ENCODE measurements around the gene TIGAR. TPM values are rescaled to one million over a fixed set of nuclear protein-coding genes. Genes with fewer than 3 reads are reported as not detected.

The TIGAR gene
- total RNA-seq, result 10 to 100 TPM; 11.8 to 12.8 TPM

DNA sequence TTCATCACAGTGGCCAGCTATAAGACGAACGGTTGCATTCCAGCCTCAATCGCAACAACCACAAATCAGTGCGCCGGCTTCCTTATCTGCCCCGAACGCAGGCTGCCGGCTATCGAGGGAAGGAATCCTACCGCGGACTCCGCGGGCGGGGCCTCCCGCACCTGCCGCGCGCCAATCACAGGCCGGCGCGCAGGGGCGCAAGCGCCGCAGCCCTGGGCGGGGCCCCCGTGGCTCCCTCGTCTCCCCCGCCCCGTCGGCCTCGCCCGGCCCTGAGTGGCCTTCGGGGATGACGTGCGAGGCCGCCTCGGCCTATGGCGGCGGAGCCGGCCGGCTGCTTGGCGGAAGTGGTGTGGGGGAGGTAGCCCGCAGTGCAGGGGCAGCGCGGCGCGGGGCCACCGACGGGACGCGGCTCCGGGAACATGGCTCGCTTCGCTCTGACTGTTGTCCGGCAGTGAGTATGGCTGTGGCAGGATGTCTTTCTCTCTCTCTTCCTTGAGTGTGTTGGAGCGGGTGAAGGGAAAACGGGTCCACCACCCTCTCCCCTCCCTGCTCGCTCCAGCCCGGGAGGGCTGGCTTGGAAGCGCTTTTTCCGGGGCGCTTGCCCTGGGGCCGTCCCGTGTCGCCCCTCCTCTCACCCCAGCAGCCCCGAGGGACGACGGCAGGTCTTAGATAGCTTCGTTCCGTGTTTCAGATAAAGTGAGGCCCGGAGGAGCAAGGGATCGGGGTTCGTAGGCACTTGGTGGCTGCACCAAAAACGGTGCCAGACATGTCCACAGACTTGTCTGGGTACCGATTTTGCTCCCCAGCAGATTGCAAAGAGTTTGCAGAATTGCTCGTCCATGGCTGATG is at the start of gene TIGAR:
TSS of gene TIGAR (plus strand) at position 361 of the 849 bp plus-strand sequence. CDS start at position 420, 59 bp downstream.
- H3K4me3 Mint-ChIP-seq, result peak within 1 kb of the TSS; percentile 85
- peaks cover 14% of the 10 kb centered on the region for H3K36me3 Mint-ChIP-seq (ENCODE audit: low read depth)
- H3K27ac Mint-ChIP-seq, result peak within 1 kb of the TSS; percentile 85
- CTCF ChIA-PET, result interaction anchor here (1.4 to 1.8 kb wide), 2 partner anchors 9 to 16 kb away, joined by 3 to 4 read pairs; no protein-coding TSS in a partner anchor
- DNase-seq, result peak; percentile 93
- peaks cover 42% of the 10 kb centered on the region for H3K4me1 Mint-ChIP-seq
- H3K9me3 Mint-ChIP-seq, result no peaks in the 10 kb centered on the region
- H3K27me3 Mint-ChIP-seq, result no peaks in the 10 kb centered on the region
- POLR2A ChIA-PET, result interaction anchor here (1.2 to 2.5 kb wide), 4 partner anchors 10 to 424 kb away, joined by 3 to 9 read pairs (median 6); no protein-coding TSS in a partner anchor

DNA sequence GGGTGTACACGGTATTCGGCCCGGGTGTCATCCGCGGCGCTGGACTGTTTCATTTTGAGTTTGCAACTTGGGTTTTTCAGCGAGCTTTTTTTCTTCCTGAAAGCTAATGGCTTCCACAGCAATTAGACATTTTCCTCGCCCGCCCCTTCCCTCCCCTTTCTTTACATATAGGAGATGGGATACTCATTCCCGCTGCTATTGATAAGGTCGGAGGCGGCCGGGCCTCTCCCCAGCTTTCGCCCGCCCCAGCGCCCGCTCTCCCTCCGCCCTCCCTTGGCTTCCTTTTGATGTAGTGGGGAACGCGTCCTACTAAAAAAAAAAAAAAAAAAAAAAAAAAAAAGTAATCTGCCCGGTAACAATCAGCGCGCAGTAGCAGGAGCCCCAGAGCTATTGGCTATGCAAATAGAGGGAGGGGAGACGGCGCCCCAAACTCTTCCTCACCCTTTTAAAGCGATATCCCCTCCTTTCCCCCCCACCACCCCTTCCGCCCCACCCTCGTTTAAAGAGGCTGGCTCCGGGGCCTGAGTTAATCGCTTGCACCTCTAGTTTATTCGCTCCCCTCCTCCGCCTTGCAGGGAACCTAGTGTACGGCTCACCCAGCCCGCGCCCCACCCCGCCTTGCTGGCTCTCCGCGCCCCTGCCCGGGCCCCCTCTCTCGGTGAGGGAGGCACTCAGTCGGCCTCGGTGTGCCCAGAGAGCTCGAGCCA is 49.1 kb upstream of the TIGAR start:
- CTCF ChIA-PET, result interaction anchor here (0.7 to 13.5 kb wide), 12 partner anchors 54 to 389 kb away, joined by 3 to 190 read pairs (median 4); no protein-coding TSS in a partner anchor
- Mint-ChIP-seq H3K9me3 (no peaks in the 10 kb centered on the region), H3K36me3 (ENCODE audit: low read depth) (peaks cover 37% of the 10 kb centered on the region)

DNA sequence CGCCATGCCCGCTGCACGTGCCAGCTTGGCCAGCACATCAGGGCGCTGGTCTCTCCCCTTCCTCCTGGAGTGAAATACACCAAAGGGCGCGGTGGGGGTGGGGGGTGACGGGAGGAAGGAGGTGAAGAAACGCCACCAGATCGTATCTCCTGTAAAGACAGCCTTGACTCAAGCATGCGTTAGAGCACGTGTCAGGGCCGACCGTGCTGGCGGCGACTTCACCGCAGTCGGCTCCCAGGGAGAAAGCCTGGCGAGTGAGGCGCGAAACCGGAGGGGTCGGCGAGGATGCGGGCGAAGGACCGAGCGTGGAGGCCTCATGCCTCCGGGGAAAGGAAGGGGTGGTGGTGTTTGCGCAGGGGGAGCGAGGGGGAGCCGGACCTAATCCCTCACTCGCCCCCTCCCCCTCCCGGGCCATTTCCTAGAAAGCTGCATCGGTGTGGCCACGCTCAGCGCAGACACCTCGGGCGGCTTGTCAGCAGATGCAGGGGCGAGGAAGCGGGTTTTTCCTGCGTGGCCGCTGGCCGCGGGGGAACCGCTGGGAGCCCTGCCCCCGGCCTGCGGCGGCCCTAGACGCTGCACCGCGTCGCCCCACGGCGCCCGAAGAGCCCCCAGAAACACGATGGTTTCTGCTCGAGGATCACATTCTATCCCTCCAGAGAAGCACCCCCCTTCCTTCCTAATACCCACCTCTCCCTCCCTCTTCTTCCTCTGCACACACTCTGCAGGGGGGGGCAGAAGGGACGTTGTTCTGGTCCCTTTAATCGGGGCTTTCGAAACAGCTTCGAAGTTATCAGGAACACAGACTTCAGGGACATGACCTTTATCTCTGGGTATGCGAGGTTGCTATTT is 48.4 kb upstream of the TIGAR start:
- H3K27ac Mint-ChIP-seq, result peak overlapping the region; percentile 100
- CTCF ChIA-PET, result interaction anchor here (0.6 to 13.5 kb wide), 13 partner anchors 55 to 390 kb away, joined by 3 to 190 read pairs (median 4); no protein-coding TSS in a partner anchor
- DNase-seq, result peak; percentile 88
- H3K27me3 Mint-ChIP-seq, result peaks cover 10% of the 10 kb centered on the region
- POLR2A ChIA-PET, result interaction anchor here (0.9 to 22.7 kb wide), 30 partner anchors 10 to 404 kb away, joined by 3 to 422 read pairs (median 6); partner anchors contain the start of gene PARP11
- H3K4me3 Mint-ChIP-seq, result peak overlapping the region; percentile 97
- H3K36me3 Mint-ChIP-seq (ENCODE audit: low read depth), result peaks cover 44% of the 10 kb centered on the region
- H3K9me3 Mint-ChIP-seq, result no peaks in the 10 kb centered on the region
- peaks cover 39% of the 10 kb centered on the region for H3K4me1 Mint-ChIP-seq

More for the DNA sequence above, 49.1 kb upstream of the TIGAR start:
- DNase-seq, result peak; percentile 94
- POLR2A ChIA-PET, result interaction anchor here (0.7 to 22.7 kb wide), 32 partner anchors 9 to 401 kb away, joined by 3 to 422 read pairs (median 6); no protein-coding TSS in a partner anchor
- peaks cover 33% of the 10 kb centered on the region for H3K4me1 Mint-ChIP-seq
- peak overlapping the region; percentile 97 for H3K4me3 Mint-ChIP-seq
- H3K27me3 Mint-ChIP-seq, result peaks cover 13% of the 10 kb centered on the region
- peak overlapping the region; percentile 100 for H3K27ac Mint-ChIP-seq

DNA sequence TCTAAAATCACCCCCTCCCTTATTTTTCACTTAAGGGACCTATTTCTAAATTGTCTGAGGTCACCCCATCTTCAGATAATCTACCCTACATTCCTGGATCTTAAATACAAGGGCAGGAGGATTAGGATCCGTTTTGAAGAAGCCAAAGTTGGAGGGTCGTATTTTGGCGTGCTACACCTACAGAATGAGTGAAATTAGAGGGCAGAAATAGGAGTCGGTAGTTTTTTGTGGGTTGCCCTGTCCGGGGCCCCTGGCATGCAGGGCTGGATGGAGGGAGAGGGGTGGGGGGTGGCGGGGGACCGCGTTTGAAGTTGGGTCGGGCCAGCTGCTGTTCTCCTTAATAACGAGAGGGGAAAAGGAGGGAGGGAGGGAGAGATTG is 47.8 kb upstream of the TIGAR start:
- Mint-ChIP-seq H3K27ac (peak overlapping the region; percentile 100), H3K4me3 (peak overlapping the region; percentile 97), H3K27me3 (peaks cover 7% of the 10 kb centered on the region), H3K36me3 (ENCODE audit: low read depth) (peaks cover 51% of the 10 kb centered on the region), H3K9me3 (no peaks in the 10 kb centered on the region), H3K4me1 (peaks cover 42% of the 10 kb centered on the region)
- ChIA-PET POLR2A (interaction anchor here (0.9 to 22.7 kb wide), 19 partner anchors 9 to 404 kb away, joined by 3 to 422 read pairs (median 6); partner anchors contain the start of gene PARP11), CTCF (interaction anchor here (0.6 to 13.5 kb wide), 7 partner anchors 113 to 387 kb away, joined by 3 to 190 read pairs (median 6); no protein-coding TSS in a partner anchor)
- DNase-seq, result no peak

GRCh38 chr12:4273652-4274395 is 47.2 kb upstream of the TIGAR start, which contains the start of gene CCND2:
Gene CCND2 (plus strand): TSS chr12:4273762. CDS start chr12:4274041, 279 bp downstream.
- peak within 1 kb of the TSS; percentile 97 for H3K4me3 Mint-ChIP-seq
- peak; percentile 83 for DNase-seq
- H3K9me3 Mint-ChIP-seq, result no peaks in the 10 kb centered on the region
- peak within 1 kb of the TSS; percentile 100 for H3K27ac Mint-ChIP-seq
- peaks cover 54% of the 10 kb centered on the region for H3K36me3 Mint-ChIP-seq (ENCODE audit: low read depth)
- POLR2A ChIA-PET, result interaction anchor here (0.9 to 22.7 kb wide), 20 partner anchors 9 to 405 kb away, joined by 3 to 422 read pairs (median 6); partner anchors contain the start of gene PARP11
- peaks cover 2% of the 10 kb centered on the region for H3K27me3 Mint-ChIP-seq
- CTCF ChIA-PET, result interaction anchor here (0.6 to 13.5 kb wide), 7 partner anchors 130 to 388 kb away, joined by 3 to 190 read pairs (median 6); no protein-coding TSS in a partner anchor
- peaks cover 42% of the 10 kb centered on the region for H3K4me1 Mint-ChIP-seq

- Mint-ChIP-seq H3K4me1 (peaks cover 48% of the 10 kb centered on the region), H3K4me3 (peak overlapping the region; percentile 97), H3K9me3 (no peaks in the 10 kb centered on the region), H3K27ac (peak overlapping the region; percentile 100), H3K27me3 (no peaks in the 10 kb centered on the region), H3K36me3 (ENCODE audit: low read depth) (peaks cover 59% of the 10 kb centered on the region)
- peak; percentile 34 for DNase-seq
- POLR2A ChIA-PET, result interaction anchor here (1.0 to 22.7 kb wide), 15 partner anchors 8 to 405 kb away, joined by 4 to 422 read pairs (median 17); no protein-coding TSS in a partner anchor
- CTCF ChIA-PET, result interaction anchor here (0.5 to 13.5 kb wide), 4 partner anchors 49 to 168 kb away, joined by 3 to 190 read pairs (median 100); no protein-coding TSS in a partner anchor
Observed at GRCh38 chr12:4274396-4275015, 46.5 kb upstream of the TIGAR start.

DNA sequence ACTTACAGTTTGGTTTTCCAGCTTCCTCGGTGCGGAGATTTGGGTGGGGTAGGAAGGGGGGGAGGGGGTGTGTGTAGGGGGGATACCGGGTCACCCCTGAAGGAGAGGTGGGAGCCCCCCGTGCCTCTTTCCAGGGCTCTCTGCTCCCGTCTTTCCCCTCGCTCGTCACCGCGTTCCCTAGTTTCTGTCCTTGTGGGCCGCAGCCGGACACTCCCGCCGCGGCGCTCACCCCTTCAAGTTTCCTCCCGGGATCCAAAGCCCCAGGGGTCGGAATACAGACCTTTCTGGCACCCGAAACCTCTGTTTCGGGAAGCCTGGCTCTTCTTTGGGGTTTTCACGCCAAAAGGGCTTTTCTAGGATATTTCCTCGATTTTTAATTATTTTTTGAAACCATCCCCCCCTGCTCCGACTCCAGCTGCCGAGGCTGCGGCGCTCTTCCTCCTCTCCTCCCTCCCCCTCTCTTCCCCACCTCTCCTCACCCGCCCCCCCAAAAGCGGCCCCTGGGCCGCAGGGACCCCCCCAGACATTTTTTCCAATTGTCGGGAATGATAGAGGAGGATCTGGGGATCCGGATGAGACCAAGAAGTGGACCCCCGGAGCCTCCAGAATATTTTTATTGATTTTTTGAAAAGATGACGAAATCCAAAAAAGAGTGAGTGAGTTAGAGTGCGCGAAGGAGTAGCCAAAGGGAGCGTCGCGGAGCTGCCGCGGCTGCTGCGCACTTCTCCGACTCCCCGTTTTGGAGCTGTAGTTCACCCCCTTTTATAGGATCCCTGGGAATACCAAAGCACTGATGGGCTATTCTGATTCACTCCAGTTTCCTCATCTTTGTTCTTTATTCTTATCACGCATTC is 45.8 kb upstream of the TIGAR start:
- CTCF ChIA-PET, result interaction anchor here (0.5 to 13.5 kb wide), 17 partner anchors 7 to 405 kb away, joined by 3 to 190 read pairs (median 11); no protein-coding TSS in a partner anchor
- Mint-ChIP-seq H3K4me1 (peaks cover 53% of the 10 kb centered on the region), H3K27me3 (no peaks in the 10 kb centered on the region), H3K4me3 (peak overlapping the region; percentile 97), H3K27ac (peak overlapping the region; percentile 100), H3K9me3 (no peaks in the 10 kb centered on the region), H3K36me3 (ENCODE audit: low read depth) (peaks cover 67% of the 10 kb centered on the region)
- POLR2A ChIA-PET, result interaction anchor here (0.6 to 22.7 kb wide), 22 partner anchors 7 to 390 kb away, joined by 3 to 422 read pairs (median 14); no protein-coding TSS in a partner anchor
- no peak for DNase-seq

DNA sequence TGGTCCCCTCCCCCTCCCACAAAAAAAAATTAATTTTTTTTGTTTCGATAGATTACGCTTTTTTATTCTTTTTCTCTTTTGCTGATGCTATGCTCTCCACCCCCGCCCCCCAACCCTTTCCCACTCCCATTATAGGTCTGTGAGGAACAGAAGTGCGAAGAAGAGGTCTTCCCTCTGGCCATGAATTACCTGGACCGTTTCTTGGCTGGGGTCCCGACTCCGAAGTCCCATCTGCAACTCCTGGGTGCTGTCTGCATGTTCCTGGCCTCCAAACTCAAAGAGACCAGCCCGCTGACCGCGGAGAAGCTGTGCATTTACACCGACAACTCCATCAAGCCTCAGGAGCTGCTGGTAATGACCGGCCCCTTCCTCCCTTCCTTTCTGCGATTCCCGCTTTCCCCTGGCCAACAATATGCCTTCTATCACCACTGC is 45.1 kb upstream of the TIGAR start:
- H3K27me3 Mint-ChIP-seq, result no peaks in the 10 kb centered on the region
- ChIA-PET CTCF (interaction anchor here (0.7 to 13.5 kb wide), 29 partner anchors 8 to 976 kb away, joined by 3 to 190 read pairs (median 9); partner anchors contain the start of gene PARP11), POLR2A (interaction anchor here (0.6 to 22.7 kb wide), 27 partner anchors 7 to 523 kb away, joined by 3 to 422 read pairs (median 8); partner anchors contain the start of genes CRACR2A and RAD51AP1)
- DNase-seq, result no peak
- H3K9me3 Mint-ChIP-seq, result no peaks in the 10 kb centered on the region
- peaks cover 73% of the 10 kb centered on the region for H3K36me3 Mint-ChIP-seq (ENCODE audit: low read depth)
- H3K27ac Mint-ChIP-seq, result peak overlapping the region; percentile 100
- peaks cover 57% of the 10 kb centered on the region for H3K4me1 Mint-ChIP-seq
- H3K4me3 Mint-ChIP-seq, result peak overlapping the region; percentile 97

GRCh38 chr12:4276524-4277204 is 44.3 kb upstream of the TIGAR start:
- CTCF ChIA-PET, result interaction anchor here (0.6 to 13.5 kb wide), 56 partner anchors 9 to 977 kb away, joined by 3 to 190 read pairs (median 6); partner anchors contain the start of gene PARP11
- H3K4me1 Mint-ChIP-seq, result peaks cover 65% of the 10 kb centered on the region
- no peaks in the 10 kb centered on the region for H3K27me3 Mint-ChIP-seq

More at GRCh38 chr12:4276524-4277204, 44.3 kb upstream of the TIGAR start:
- peaks cover 81% of the 10 kb centered on the region for H3K36me3 Mint-ChIP-seq (ENCODE audit: low read depth)
- no peaks in the 10 kb centered on the region for H3K9me3 Mint-ChIP-seq
- peak overlapping the region; percentile 100 for H3K27ac Mint-ChIP-seq
- DNase-seq, result peak; percentile 89
- POLR2A ChIA-PET, result interaction anchor here (0.6 to 22.7 kb wide), 36 partner anchors 9 to 524 kb away, joined by 3 to 422 read pairs (median 5); partner anchors contain the start of genes AKAP3, CRACR2A, NDUFA9 and PARP11
- peak overlapping the region; percentile 97 for H3K4me3 Mint-ChIP-seq
